CD4-positive, CD25-positive, alpha-beta regulatory T cell (primary cell): ENCODE measurements around the gene DIS3. TPM values are rescaled to one million over a fixed set of nuclear protein-coding genes. Genes with fewer than 3 reads are reported as not detected.

ENCODE experiments used
- ATAC-seq, 2 donors: fragments of 150-1000 bp; cut with Tn5 transposase; one replicate each; pipeline ENCODE4 v1.10.0; 2021; ENCODE audit warnings: low read depth in 2 of 2, moderate number of reproducible peaks in 2 of 2, moderate library complexity in 1 of 2
- DNase-seq, 3 donors: peaks; one replicate each; pipeline versions ENCODE4 v3.0.0 to v3.0.0-alpha.2; 2012 to 2022; ENCODE audit warnings: mixed read lengths in 1 of 3
- H3K27ac ChIP-seq: one replicate; pipeline ENCODE4 v1.7.0; 2013; ENCODE audit warnings: mild to moderate bottlenecking, low read length; ENCODE audit not compliant: insufficient read depth, poor library complexity, severe bottlenecking
- H3K27me3 ChIP-seq: one replicate; pipeline ENCODE4 v1.7.0; 2013; ENCODE audit warnings: low read length; ENCODE audit not compliant: control insufficient read depth, insufficient read depth
- H3K36me3 ChIP-seq: one replicate; pipeline ENCODE4 v1.7.0; 2013; ENCODE audit warnings: mild to moderate bottlenecking, low read length, moderate library complexity; ENCODE audit not compliant: control insufficient read depth, insufficient read depth
- H3K4me1 ChIP-seq: 2 replicates; pipeline ENCODE4 v1.7.0; 2013; ENCODE audit warnings: mild to moderate bottlenecking, low read length; ENCODE audit not compliant: insufficient read depth, control insufficient read depth, poor library complexity, severe bottlenecking
- H3K4me3 ChIP-seq: one replicate; pipeline ENCODE4 v1.7.0; 2013; ENCODE audit warnings: low read depth, mild to moderate bottlenecking, low read length, moderate library complexity
- H3K9me3 ChIP-seq, 2 experiments: 1 replicate in 1 of 2; 2 replicates in 1 of 2; pipeline ENCODE4 v1.7.0; 2013; ENCODE audit warnings: low read length in 2 of 2, mild to moderate bottlenecking in 1 of 2, moderate library complexity in 1 of 2; ENCODE audit not compliant: control insufficient read depth in 2 of 2
- H3K27ac Mint-ChIP-seq, 3 donors: one replicate each; pipeline ENCODE4 v1.8.0; 2020 to 2022; ENCODE audit warnings: mild to moderate bottlenecking in 3 of 3, mixed read lengths in 3 of 3, moderate library complexity in 2 of 3
- H3K27me3 Mint-ChIP-seq: one replicate; pipeline ENCODE4 v1.8.0; 2022; ENCODE audit warnings: mild to moderate bottlenecking, mixed read lengths
- H3K36me3 Mint-ChIP-seq: one replicate; pipeline ENCODE4 v1.8.0; 2020; ENCODE audit warnings: mixed read lengths
- H3K4me1 Mint-ChIP-seq, 4 donors: one replicate each; pipeline ENCODE4 v1.8.0; 2020 to 2022; ENCODE audit warnings: mixed read lengths in 4 of 4, mild to moderate bottlenecking in 1 of 4
- H3K4me3 Mint-ChIP-seq, 4 donors: one replicate each; pipeline ENCODE4 v1.8.0; 2020 to 2022; ENCODE audit warnings: mild to moderate bottlenecking in 4 of 4, mixed read lengths in 4 of 4, moderate library complexity in 3 of 4
- H3K9me3 Mint-ChIP-seq, 7 donors: one replicate each; pipeline ENCODE4 v1.8.0; 2020 to 2022; ENCODE audit warnings: mixed read lengths in 7 of 7, mild to moderate bottlenecking in 3 of 7, moderate library complexity in 2 of 7
- polyA plus RNA-seq, 4 donors: library from polyadenylated mRNA; unstranded; fragments of 300-500 nt; fragmentation: Illumina TruSeq; gene quantifications; one replicate each; pipeline ENCODE4 v1.2.3, GENCODE V29; 2021
- total RNA-seq: library from RNA; stranded (reverse); gene quantifications from one replicate; pipeline ENCODE4 v1.2.3, GENCODE V29; 2022

Gene DIS3
- total and polyA plus RNA-seq, 5 donors from 2014 or later, result 15.1 to 46.7 (median 18.7) TPM

DNA sequence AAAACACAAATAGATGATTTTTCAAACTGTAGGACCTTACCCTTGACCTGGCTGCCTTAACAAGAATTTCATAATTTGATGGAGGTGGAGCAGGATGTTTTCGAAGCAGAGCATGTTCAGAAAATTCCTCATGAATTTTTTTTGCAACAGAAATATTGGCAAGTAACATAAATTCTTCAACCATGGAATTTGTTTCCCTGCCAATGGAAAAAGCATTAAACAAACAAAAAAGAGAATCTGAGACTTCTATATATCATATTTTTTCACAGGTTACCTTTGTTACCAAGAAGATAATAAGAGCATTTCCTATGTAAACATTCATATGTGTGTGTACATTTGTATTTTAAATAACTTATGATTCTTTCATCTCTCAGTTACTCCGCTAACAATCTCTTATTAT lies 18.3 kb downstream of the DIS3 start:
- Histone ChIP-seq H3K9me3 (no peaks in the 10 kb centered on the region), H3K27ac (no peak overlapping the region), H3K4me3 (no peak overlapping the region), H3K36me3 (peaks cover 98% of the 10 kb centered on the region), H3K4me1 (no peaks in the 10 kb centered on the region), H3K27me3 (no peaks in the 10 kb centered on the region)
- Mint-ChIP-seq H3K36me3 (peaks cover 58% of the 10 kb centered on the region), H3K27me3 (no peaks in the 10 kb centered on the region), H3K27ac (no peak overlapping the region), H3K4me1 (peaks cover 0 to 9% (median 0%) of the 10 kb centered on the region in 4 donors), H3K4me3 (no peak overlapping the region), H3K9me3 (no peaks in the 10 kb centered on the region)
- DNase-seq (no peak), ATAC-seq (no peak)

DNA sequence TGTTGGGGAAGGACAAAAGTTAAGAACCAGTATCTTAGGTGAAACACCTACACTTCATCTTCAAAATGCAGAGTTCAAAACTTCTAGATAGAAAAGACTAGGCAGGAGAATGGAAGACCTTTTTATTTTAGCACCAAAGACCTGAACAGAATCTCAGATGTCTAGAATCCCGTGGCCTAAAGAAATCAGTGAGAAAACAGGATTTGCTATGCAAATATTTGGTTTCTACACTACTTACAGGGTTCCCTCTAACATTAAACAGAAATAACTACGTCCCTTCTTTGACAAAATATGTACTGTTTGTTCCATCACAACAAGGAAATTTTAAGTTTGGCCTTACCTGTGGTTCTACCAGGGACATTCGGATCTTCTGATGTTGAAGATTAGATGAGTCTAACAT lies 21.5 kb downstream of the DIS3 start:
- Histone ChIP-seq H3K4me1 (no peaks in the 10 kb centered on the region), H3K27me3 (no peaks in the 10 kb centered on the region), H3K36me3 (peaks cover 96% of the 10 kb centered on the region), H3K9me3 (no peaks in the 10 kb centered on the region), H3K27ac (no peak overlapping the region), H3K4me3 (no peak overlapping the region)
- no peak overlapping the region for H3K4me3 Mint-ChIP-seq
- DNase-seq (no peak), ATAC-seq (no peak)
- H3K27me3 Mint-ChIP-seq, result no peaks in the 10 kb centered on the region
- no peaks in the 10 kb centered on the region for H3K9me3 Mint-ChIP-seq
- peaks cover 43% of the 10 kb centered on the region for H3K36me3 Mint-ChIP-seq
- peaks cover 0 to 7% (median 2%) of the 10 kb centered on the region in 4 donors for H3K4me1 Mint-ChIP-seq
- no peak overlapping the region for H3K27ac Mint-ChIP-seq

DNA sequence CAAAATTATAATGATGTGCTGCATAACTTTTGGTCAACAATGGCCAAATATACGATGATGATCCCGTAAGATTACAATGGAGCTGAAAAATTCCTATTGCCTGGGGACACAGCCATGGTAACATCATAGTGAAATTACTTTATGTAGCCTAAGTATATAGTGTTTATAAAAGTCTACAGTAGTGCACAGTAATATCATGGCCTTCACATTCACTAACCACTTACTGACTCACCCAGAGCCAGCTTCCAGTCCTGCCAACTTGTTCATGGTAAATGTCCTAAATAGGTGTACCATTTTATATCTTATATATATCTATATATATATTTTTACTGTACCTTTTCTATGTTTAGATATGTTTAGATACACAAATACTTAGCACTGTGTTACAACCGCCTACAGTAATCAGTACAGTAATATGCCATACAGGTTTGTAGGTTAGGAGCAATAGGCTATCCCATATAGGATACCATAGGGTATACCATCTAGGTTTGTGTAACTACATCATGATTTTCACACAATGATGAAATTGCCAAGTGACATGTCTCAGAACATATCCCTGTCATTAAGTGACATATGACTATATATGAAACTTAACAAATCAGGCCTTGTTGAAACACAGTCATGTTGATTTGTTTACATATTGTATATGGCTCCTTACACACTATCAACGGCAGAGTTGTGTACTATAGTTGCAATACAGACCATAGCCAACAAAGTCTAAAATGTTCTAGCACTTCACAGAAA lies 23.7 kb downstream of the DIS3 start:
- H3K36me3 ChIP-seq, result peaks cover 89% of the 10 kb centered on the region
- no peaks in the 10 kb centered on the region for H3K27me3 Mint-ChIP-seq
- H3K4me3 ChIP-seq, result no peak overlapping the region
- ATAC-seq, result no peak
- no peaks in the 10 kb centered on the region for H3K4me1 ChIP-seq
- H3K36me3 Mint-ChIP-seq, result peaks cover 44% of the 10 kb centered on the region
- no peaks in the 10 kb centered on the region for H3K9me3 Mint-ChIP-seq
- no peak overlapping the region for H3K4me3 Mint-ChIP-seq
- no peak overlapping the region for H3K27ac Mint-ChIP-seq
- H3K9me3 ChIP-seq, result no peaks in the 10 kb centered on the region
- no peak overlapping the region for H3K27ac ChIP-seq
- peaks cover 0 to 7% (median 3%) of the 10 kb centered on the region in 4 donors for H3K4me1 Mint-ChIP-seq
- DNase-seq, result no peak
- no peaks in the 10 kb centered on the region for H3K27me3 ChIP-seq

DNA sequence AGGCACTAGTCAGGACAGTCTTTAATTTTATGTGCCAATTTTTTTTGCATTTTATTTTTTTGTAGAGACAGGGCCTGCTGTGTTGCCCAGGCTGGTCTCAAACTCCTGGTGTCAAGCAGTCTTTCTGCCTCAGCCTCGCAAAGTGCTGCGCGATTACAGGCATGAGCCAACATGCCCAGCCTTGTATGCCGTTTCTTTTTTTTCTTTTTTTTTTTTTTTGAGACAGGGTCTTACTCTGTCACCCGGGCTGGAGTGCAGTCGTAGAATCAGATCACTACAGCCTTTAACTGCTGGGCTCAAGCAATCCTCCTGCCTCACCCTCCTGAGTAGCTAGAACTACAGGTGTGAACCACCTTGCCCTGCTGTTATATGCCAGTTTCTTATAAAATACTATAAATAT lies 27.6 kb downstream of the DIS3 start:
- no peaks in the 10 kb centered on the region for H3K27me3 ChIP-seq
- peaks cover 72% of the 10 kb centered on the region for H3K36me3 ChIP-seq
- H3K9me3 Mint-ChIP-seq, result peaks cover 0 to 4% (median 0%) of the 10 kb centered on the region in 7 donors
- no peak overlapping the region for H3K4me3 ChIP-seq
- peaks cover 41% of the 10 kb centered on the region for H3K36me3 Mint-ChIP-seq
- H3K4me1 Mint-ChIP-seq, result peaks cover 15 to 22% (median 21%) of the 10 kb centered on the region in 4 donors
- DNase-seq (no peak), ATAC-seq (no peak)
- H3K9me3 ChIP-seq, result no peaks in the 10 kb centered on the region
- H3K27ac ChIP-seq, result no peak overlapping the region
- no peaks in the 10 kb centered on the region for H3K27me3 Mint-ChIP-seq
- H3K27ac Mint-ChIP-seq, result no peak overlapping the region
- no peak overlapping the region for H3K4me3 Mint-ChIP-seq
- no peaks in the 10 kb centered on the region for H3K4me1 ChIP-seq

DNA sequence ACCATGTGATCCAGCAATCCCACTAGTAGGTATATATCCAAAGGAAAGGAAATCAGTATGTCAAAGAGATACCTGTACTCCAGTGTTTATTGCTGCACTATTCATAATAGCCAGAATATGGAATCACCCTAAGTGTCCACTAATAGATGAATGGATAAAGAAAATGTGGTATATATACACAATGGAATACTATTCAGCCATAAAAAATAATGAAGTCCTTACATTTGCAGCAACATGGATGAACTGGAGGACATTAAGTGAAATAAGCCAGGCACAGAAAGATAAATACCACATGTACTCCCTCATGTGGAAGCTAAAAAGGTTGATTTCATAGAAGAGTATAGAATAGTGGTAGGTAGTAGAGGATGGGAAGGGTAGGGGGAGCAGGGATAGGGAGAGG lies 30.5 kb downstream of the DIS3 start:
- Mint-ChIP-seq H3K27me3 (no peaks in the 10 kb centered on the region), H3K4me1 (peaks cover 24 to 39% (median 37%) of the 10 kb centered on the region in 4 donors), H3K27ac (no peak overlapping the region), H3K4me3 (no peak overlapping the region), H3K36me3 (peaks cover 44% of the 10 kb centered on the region), H3K9me3 (peaks cover 0 to 4% (median 0%) of the 10 kb centered on the region in 7 donors)
- H3K9me3 ChIP-seq, result no peaks in the 10 kb centered on the region
- H3K4me1 ChIP-seq, result no peaks in the 10 kb centered on the region
- ATAC-seq (no peak), DNase-seq (no peak)
- peaks cover 62% of the 10 kb centered on the region for H3K36me3 ChIP-seq
- H3K4me3 ChIP-seq, result no peak overlapping the region
- H3K27me3 ChIP-seq, result no peaks in the 10 kb centered on the region
- no peak overlapping the region for H3K27ac ChIP-seq

DNA sequence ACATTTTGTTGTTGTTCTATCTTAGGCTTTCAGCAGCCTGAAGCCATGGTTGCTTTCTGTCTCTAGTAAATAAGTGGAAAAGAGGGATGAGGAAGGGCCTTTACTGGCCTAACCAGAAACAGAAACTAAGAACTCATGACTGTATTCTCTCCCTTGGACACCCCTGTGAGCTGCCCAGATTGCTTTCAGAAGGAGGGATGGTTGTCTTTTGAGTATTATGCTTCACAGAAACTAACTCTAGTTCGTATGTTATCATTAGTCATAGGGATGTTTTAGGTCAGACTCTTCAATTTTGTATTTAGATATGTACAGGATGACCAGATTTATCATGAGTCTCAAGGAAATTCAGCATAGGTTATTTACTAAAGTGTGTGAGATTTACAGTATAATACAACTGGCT lies 36.4 kb downstream of the DIS3 start:
- peaks cover 52% of the 10 kb centered on the region for H3K36me3 ChIP-seq
- ATAC-seq, result no peak
- H3K9me3 ChIP-seq, result no peaks in the 10 kb centered on the region
- H3K27me3 ChIP-seq, result no peaks in the 10 kb centered on the region
- H3K4me3 ChIP-seq, result no peak overlapping the region
- Mint-ChIP-seq H3K27ac (peak overlapping the region in 2 of 3 donors; percentile 34 to 63), H3K4me1 (peaks cover 30 to 39% (median 34%) of the 10 kb centered on the region in 4 donors), H3K36me3 (peaks cover 23% of the 10 kb centered on the region), H3K4me3 (no peak overlapping the region), H3K27me3 (no peaks in the 10 kb centered on the region), H3K9me3 (peaks cover 0 to 2% (median 0%) of the 10 kb centered on the region in 7 donors)
- no peaks in the 10 kb centered on the region for H3K4me1 ChIP-seq
- H3K27ac ChIP-seq, result no peak overlapping the region
- no peak for DNase-seq

DNA sequence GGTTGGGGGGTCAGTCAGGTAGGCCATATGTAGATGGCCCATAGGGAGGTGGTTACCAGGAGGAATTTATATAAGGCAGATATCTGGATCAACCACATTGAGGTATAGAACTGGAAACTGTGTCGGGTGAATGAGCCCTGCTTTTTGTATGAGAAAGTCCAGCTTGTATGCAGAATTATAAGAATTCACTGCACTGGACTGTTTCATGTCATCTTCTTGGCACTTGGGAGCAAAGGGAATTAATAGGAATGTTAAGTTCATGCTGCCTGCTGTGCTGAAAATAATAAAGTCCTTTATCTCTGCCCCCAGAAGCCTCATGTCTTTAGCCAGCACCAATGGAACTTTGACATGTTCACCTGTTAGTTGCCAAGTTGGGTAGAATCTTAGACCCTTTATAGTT lies 41.7 kb downstream of the DIS3 start:
- Mint-ChIP-seq H3K4me3 (no peak overlapping the region), H3K27me3 (no peaks in the 10 kb centered on the region), H3K4me1 (peaks cover 13 to 37% (median 16%) of the 10 kb centered on the region in 4 donors), H3K27ac (peak overlapping the region in 1 of 3 donors; percentile 24), H3K9me3 (no peaks in the 10 kb centered on the region), H3K36me3 (peaks cover 34% of the 10 kb centered on the region)
- ATAC-seq (no peak), DNase-seq (no peak)
- H3K36me3 ChIP-seq, result peaks cover 36% of the 10 kb centered on the region
- H3K4me1 ChIP-seq, result no peaks in the 10 kb centered on the region
- H3K4me3 ChIP-seq, result no peak overlapping the region
- no peak overlapping the region for H3K27ac ChIP-seq
- H3K9me3 ChIP-seq, result no peaks in the 10 kb centered on the region
- no peaks in the 10 kb centered on the region for H3K27me3 ChIP-seq

DNA sequence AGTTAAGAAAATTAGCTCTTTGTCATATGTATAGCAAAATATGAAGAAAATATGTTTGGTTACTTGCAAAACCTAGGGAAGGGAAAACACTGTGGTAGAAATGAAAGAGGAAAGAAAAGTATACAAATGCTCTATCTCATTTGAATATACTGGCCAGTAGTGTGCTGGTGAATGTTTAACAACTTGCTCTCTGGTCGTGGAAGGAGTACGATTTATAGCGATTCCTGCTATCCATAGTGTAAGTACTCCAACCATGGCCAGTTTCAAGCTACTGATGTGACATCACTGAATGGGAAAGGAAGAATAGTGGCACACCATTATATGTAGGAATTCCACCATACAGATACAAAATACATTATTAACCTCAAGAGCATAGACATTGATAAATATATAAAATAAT lies 44.7 kb downstream of the DIS3 start:
- no peak overlapping the region for H3K4me3 Mint-ChIP-seq
- H3K27ac Mint-ChIP-seq, result no peak overlapping the region

More for the DNA sequence above, 44.7 kb downstream of the DIS3 start:
- H3K4me1 Mint-ChIP-seq, result peaks cover 9 to 30% (median 26%) of the 10 kb centered on the region in 4 donors
- no peaks in the 10 kb centered on the region for H3K4me1 ChIP-seq
- no peak for ATAC-seq
- peaks cover 26% of the 10 kb centered on the region for H3K36me3 ChIP-seq
- no peak overlapping the region for H3K27ac ChIP-seq
- no peak for DNase-seq
- H3K4me3 ChIP-seq, result no peak overlapping the region
- no peaks in the 10 kb centered on the region for H3K9me3 ChIP-seq
- peaks cover 41% of the 10 kb centered on the region for H3K36me3 Mint-ChIP-seq
- no peaks in the 10 kb centered on the region for H3K27me3 Mint-ChIP-seq
- H3K9me3 Mint-ChIP-seq, result peaks cover 0 to 2% (median 0%) of the 10 kb centered on the region in 7 donors
- no peaks in the 10 kb centered on the region for H3K27me3 ChIP-seq
